T-helper 2 cell treated with Interferon-gamma antibody and Interleukin-4, amounts not matched to agents 100 ng/mL and 5 ng/mL, for 36 hours (primary cell): Measurements from ENCODE around the gene NKAIN2. TPM values are rescaled to one million over a fixed set of nuclear protein-coding genes. Genes with fewer than 3 reads are reported as not detected.
"Not testable (repeated sequence)": the region's sequence is repeated elsewhere in the genome, so short reads cannot be mapped to it uniquely, and the experiment has no call there.

ENCODE experiments used
- intact Hi-C: fragments of 100-400 bp; cut with micrococcal nuclease; formaldehyde crosslinking; loops from one replicate; pipeline ENCODE4 v1.15.1; 2023
- total RNA-seq: library from RNA; stranded (reverse); gene quantifications from 2 replicates; pipeline ENCODE4 v1.2.3, GENCODE V29; 2022

NKAIN2 gene
- total RNA-seq, 1 donor from 2014 or later, result not detected

GRCh38 chr6:124297507-124297906, 493.8 kb downstream of the NKAIN2 start:
- intact Hi-C loops, result no loop called here

- intact Hi-C loops, result no loop called here
Observed at GRCh38 chr6:124298730-124299129, 495.1 kb downstream of the NKAIN2 start.

- intact Hi-C loops, result not testable (repeated sequence)
Observed at GRCh38 chr6:124300907-124301306, 497.2 kb downstream of the NKAIN2 start.

- intact Hi-C loops, result no loop called here
Observed at GRCh38 chr6:124303971-124304370, 500.3 kb downstream of the NKAIN2 start.

GRCh38 chr6:124310139-124310538, 506.5 kb downstream of the NKAIN2 start:
- intact Hi-C loops, result no loop called here

- intact Hi-C loops, result no loop called here
Observed at GRCh38 chr6:124319410-124319809, 515.7 kb downstream of the NKAIN2 start.

GRCh38 chr6:124324237-124324636, 520.6 kb downstream of the NKAIN2 start:
- intact Hi-C loops, result no loop called here

- intact Hi-C loops, result no loop called here
Observed at GRCh38 chr6:124330197-124330596, 526.5 kb downstream of the NKAIN2 start.

- intact Hi-C loops, result no loop called here
Observed at GRCh38 chr6:124334359-124334758, 530.7 kb downstream of the NKAIN2 start.

- intact Hi-C loops, result no loop called here
Observed at GRCh38 chr6:124339610-124340334, 536.1 kb downstream of the NKAIN2 start.

- intact Hi-C loops, result not testable (repeated sequence)
Observed at GRCh38 chr6:124348339-124348738, 544.7 kb downstream of the NKAIN2 start.

- intact Hi-C loops, result no loop called here
Observed at GRCh38 chr6:124355146-124355545, 551.5 kb downstream of the NKAIN2 start.

GRCh38 chr6:124356276-124356810, 552.7 kb downstream of the NKAIN2 start:
- intact Hi-C loops, result no loop called here

GRCh38 chr6:124356811-124357210, 553.1 kb downstream of the NKAIN2 start:
- intact Hi-C loops, result no loop called here

GRCh38 chr6:124368131-124368530, 564.5 kb downstream of the NKAIN2 start:
- intact Hi-C loops, result no loop called here

- intact Hi-C loops, result no loop called here
Observed at GRCh38 chr6:124371974-124372475, 568.4 kb downstream of the NKAIN2 start.

- intact Hi-C loops, result no loop called here
Observed at GRCh38 chr6:124373386-124373785, 569.7 kb downstream of the NKAIN2 start.

GRCh38 chr6:124389127-124389526, 585.5 kb downstream of the NKAIN2 start:
- intact Hi-C loops, result no loop called here

GRCh38 chr6:124393536-124393935, 589.9 kb downstream of the NKAIN2 start:
- intact Hi-C loops, result no loop called here

GRCh38 chr6:124396361-124396760, 592.7 kb downstream of the NKAIN2 start:
- intact Hi-C loops, result no loop called here

- intact Hi-C loops, result no loop called here
Observed at GRCh38 chr6:124400261-124400999, 596.8 kb downstream of the NKAIN2 start.

GRCh38 chr6:124410425-124410824, 606.8 kb downstream of the NKAIN2 start:
- intact Hi-C loops, result not testable (repeated sequence)
